CD4-positive, CD25-positive, alpha-beta regulatory T cell (primary cell): ENCODE data around the gene ZFAND2B. TPM values are rescaled to one million over a fixed set of nuclear protein-coding genes. Genes with fewer than 3 reads are reported as not detected.

ENCODE experiments used
- ATAC-seq, 2 donors: fragments of 150-1000 bp; cut with Tn5 transposase; one replicate each; pipeline ENCODE4 v1.10.0; 2021; ENCODE audit warnings: low read depth in 2 of 2, moderate number of reproducible peaks in 2 of 2, moderate library complexity in 1 of 2
- DNase-seq, 3 donors: peaks; one replicate each; pipeline versions ENCODE4 v3.0.0 to v3.0.0-alpha.2; 2012 to 2022; ENCODE audit warnings: mixed read lengths in 1 of 3
- H3K27ac ChIP-seq: one replicate; pipeline ENCODE4 v1.7.0; 2013; ENCODE audit warnings: mild to moderate bottlenecking, low read length; ENCODE audit not compliant: insufficient read depth, poor library complexity, severe bottlenecking
- H3K27me3 ChIP-seq: one replicate; pipeline ENCODE4 v1.7.0; 2013; ENCODE audit warnings: low read length; ENCODE audit not compliant: control insufficient read depth, insufficient read depth
- H3K36me3 ChIP-seq: one replicate; pipeline ENCODE4 v1.7.0; 2013; ENCODE audit warnings: mild to moderate bottlenecking, low read length, moderate library complexity; ENCODE audit not compliant: control insufficient read depth, insufficient read depth
- H3K4me1 ChIP-seq: 2 replicates; pipeline ENCODE4 v1.7.0; 2013; ENCODE audit warnings: mild to moderate bottlenecking, low read length; ENCODE audit not compliant: insufficient read depth, control insufficient read depth, poor library complexity, severe bottlenecking
- H3K4me3 ChIP-seq: one replicate; pipeline ENCODE4 v1.7.0; 2013; ENCODE audit warnings: low read depth, mild to moderate bottlenecking, low read length, moderate library complexity
- H3K9me3 ChIP-seq, 2 experiments: 1 replicate in 1 of 2; 2 replicates in 1 of 2; pipeline ENCODE4 v1.7.0; 2013; ENCODE audit warnings: low read length in 2 of 2, mild to moderate bottlenecking in 1 of 2, moderate library complexity in 1 of 2; ENCODE audit not compliant: control insufficient read depth in 2 of 2
- H3K27ac Mint-ChIP-seq, 3 donors: one replicate each; pipeline ENCODE4 v1.8.0; 2020 to 2022; ENCODE audit warnings: mild to moderate bottlenecking in 3 of 3, mixed read lengths in 3 of 3, moderate library complexity in 2 of 3
- H3K27me3 Mint-ChIP-seq: one replicate; pipeline ENCODE4 v1.8.0; 2022; ENCODE audit warnings: mild to moderate bottlenecking, mixed read lengths
- H3K36me3 Mint-ChIP-seq: one replicate; pipeline ENCODE4 v1.8.0; 2020; ENCODE audit warnings: mixed read lengths
- H3K4me1 Mint-ChIP-seq, 4 donors: one replicate each; pipeline ENCODE4 v1.8.0; 2020 to 2022; ENCODE audit warnings: mixed read lengths in 4 of 4, mild to moderate bottlenecking in 1 of 4
- H3K4me3 Mint-ChIP-seq, 4 donors: one replicate each; pipeline ENCODE4 v1.8.0; 2020 to 2022; ENCODE audit warnings: mild to moderate bottlenecking in 4 of 4, mixed read lengths in 4 of 4, moderate library complexity in 3 of 4
- H3K9me3 Mint-ChIP-seq, 7 donors: one replicate each; pipeline ENCODE4 v1.8.0; 2020 to 2022; ENCODE audit warnings: mixed read lengths in 7 of 7, mild to moderate bottlenecking in 3 of 7, moderate library complexity in 2 of 7
- polyA plus RNA-seq, 4 donors: library from polyadenylated mRNA; unstranded; fragments of 300-500 nt; fragmentation: Illumina TruSeq; gene quantifications; one replicate each; pipeline ENCODE4 v1.2.3, GENCODE V29; 2021
- total RNA-seq: library from RNA; stranded (reverse); gene quantifications from one replicate; pipeline ENCODE4 v1.2.3, GENCODE V29; 2022

ZFAND2B gene
- total and polyA plus RNA-seq, 5 donors from 2014 or later, result 54.4 to 72.1 (median 65.5) TPM

GRCh38 chr2:219215871-219216534 is 9.4 kb downstream of the ZFAND2B start:
- Histone ChIP-seq H3K36me3 (peaks cover 5% of the 10 kb centered on the region), H3K9me3 (no peaks in the 10 kb centered on the region), H3K27ac (no peak overlapping the region), H3K4me3 (no peak overlapping the region), H3K27me3 (no peaks in the 10 kb centered on the region), H3K4me1 (peaks cover 29% of the 10 kb centered on the region)
- peaks cover 0 to 2% (median 0%) of the 10 kb centered on the region in 7 donors for H3K9me3 Mint-ChIP-seq
- no peaks in the 10 kb centered on the region for H3K27me3 Mint-ChIP-seq
- peak overlapping the region in 1 of 4 donors; percentile 53 for H3K4me3 Mint-ChIP-seq
- no peak overlapping the region for H3K27ac Mint-ChIP-seq
- H3K4me1 Mint-ChIP-seq, result peaks cover 6 to 29% (median 15%) of the 10 kb centered on the region in 4 donors
- ATAC-seq (no peak), DNase-seq (no peak)
- peaks cover 4% of the 10 kb centered on the region for H3K36me3 Mint-ChIP-seq

DNA sequence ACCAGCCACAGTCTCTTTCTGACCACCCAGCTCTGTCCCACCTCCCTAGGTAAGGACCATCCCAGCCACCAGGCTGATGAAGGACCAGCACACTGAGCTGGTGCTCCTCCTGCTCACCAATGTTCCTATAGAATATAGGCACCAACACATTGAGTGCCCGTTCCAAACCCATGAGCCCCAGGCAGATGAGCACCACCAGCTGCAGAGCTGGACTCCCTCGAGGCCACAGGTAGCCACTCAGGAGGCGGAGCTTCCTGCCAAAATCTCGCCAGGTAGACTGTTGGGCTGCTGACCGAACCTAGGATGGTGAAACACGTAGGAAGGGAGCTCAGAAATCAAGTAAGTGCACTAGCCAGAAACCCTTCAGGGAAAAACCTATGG is 9.9 kb downstream of the ZFAND2B start:
- H3K9me3 ChIP-seq, result no peaks in the 10 kb centered on the region
- Mint-ChIP-seq H3K4me1 (peaks cover 9 to 25% (median 15%) of the 10 kb centered on the region in 4 donors), H3K36me3 (peaks cover 7% of the 10 kb centered on the region), H3K9me3 (peaks cover 0 to 2% (median 0%) of the 10 kb centered on the region in 7 donors), H3K27me3 (no peaks in the 10 kb centered on the region), H3K27ac (peak overlapping the region in 1 of 3 donors; percentile 60), H3K4me3 (peak overlapping the region in 2 of 4 donors; percentile 53 to 58)
- no peak overlapping the region for H3K27ac ChIP-seq
- ATAC-seq (no peak), DNase-seq (no peak)
- H3K4me3 ChIP-seq, result no peak overlapping the region
- H3K4me1 ChIP-seq, result peaks cover 25% of the 10 kb centered on the region
- no peaks in the 10 kb centered on the region for H3K27me3 ChIP-seq
- H3K36me3 ChIP-seq, result peaks cover 10% of the 10 kb centered on the region

DNA sequence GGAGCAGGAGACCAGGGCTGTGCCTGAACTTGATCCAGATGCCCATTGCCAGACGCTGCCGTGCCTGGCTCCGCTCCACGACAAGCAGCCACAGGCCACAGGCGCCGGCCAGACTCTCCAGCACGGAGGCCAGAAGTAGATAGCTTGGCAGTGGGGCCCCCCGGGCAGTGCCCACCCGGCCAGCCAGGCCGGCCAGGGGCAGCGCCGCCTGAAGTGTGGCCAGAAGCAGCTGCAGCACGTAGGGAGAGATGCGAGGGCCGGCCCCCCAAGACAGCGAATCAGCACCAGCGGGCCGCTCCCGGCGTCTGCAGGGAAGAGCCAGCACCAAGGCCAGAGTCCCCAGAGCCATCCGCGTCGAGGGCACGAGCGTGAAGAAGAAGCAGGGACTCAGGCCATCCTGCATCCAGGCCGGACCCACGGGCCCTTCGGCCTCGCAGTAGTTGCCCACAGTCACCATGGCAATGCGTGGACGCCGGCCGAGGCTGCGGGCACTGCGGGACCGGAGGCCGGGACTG is 11.7 kb downstream of the ZFAND2B start:
- peak; percentile 14 to 23 for ATAC-seq
- H3K27me3 Mint-ChIP-seq, result no peaks in the 10 kb centered on the region
- Histone ChIP-seq H3K36me3 (peaks cover 25% of the 10 kb centered on the region), H3K9me3 (no peaks in the 10 kb centered on the region), H3K27ac (peak overlapping the region; percentile 50), H3K4me1 (peaks cover 23% of the 10 kb centered on the region), H3K4me3 (peak overlapping the region; percentile 66), H3K27me3 (no peaks in the 10 kb centered on the region)
- peaks cover 10% of the 10 kb centered on the region for H3K36me3 Mint-ChIP-seq
- peaks cover 0 to 2% (median 0%) of the 10 kb centered on the region in 7 donors for H3K9me3 Mint-ChIP-seq
- peak overlapping the region in 2 of 3 donors; percentile 84 to 86 for H3K27ac Mint-ChIP-seq
- H3K4me1 Mint-ChIP-seq, result peaks cover 10 to 24% (median 14%) of the 10 kb centered on the region in 4 donors
- H3K4me3 Mint-ChIP-seq, result peak overlapping the region; percentile 86 to 92 (median 88)
- DNase-seq, result no peak

DNA sequence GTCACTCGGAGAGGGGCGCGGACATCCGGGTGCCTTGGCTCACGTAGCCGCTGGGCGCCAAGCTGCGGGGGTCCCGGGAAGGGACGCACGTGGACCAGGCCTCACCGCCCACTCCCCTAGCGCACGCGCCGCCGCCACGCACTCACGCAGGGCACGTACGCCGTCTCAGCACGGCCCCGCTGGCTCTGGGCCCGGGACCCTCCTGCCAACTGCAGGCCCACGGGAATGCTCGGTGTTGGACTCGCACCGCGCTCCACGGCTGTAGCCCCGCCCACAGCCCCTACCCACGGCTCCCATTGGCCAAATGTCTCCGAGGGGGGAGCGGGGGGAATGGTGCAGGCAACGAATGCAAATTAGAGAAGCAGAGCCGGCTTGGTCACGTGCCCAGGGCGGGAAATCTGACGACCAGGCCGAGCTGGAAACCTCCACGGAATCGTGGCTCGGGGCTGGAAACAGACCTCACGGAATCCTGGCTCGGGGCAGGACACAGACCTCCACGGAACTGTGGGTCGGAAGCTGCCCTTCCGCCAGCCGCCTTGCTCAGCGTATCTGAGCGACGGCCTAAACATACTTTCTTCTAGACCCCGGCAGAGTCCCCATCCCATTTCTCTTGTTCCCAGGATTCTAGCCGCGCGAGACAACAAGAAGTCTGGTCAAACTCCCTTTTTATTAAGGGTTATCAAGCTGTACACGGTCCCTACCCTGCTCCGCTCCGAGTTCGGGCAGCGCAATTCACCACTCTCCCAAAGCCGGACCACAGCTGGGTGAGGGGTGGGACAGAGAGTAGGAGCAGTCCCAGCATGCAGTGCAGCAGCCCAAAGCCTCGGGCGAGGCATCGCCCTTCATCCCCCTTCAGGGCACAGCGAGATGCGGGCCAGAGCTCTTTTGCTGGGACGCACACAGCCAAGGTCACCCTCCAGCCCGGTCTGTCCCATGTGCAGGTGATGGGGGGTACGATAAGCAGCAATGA is 12.4 kb downstream of the ZFAND2B start, which contains the start of gene ABCB6:
Gene ABCB6 (minus strand): TSS at position 227 of the 970 bp plus-strand sequence. CDS start 285 bp downstream, outside the sequence.
- Mint-ChIP-seq H3K4me3 (peak within 1 kb of the TSS; percentile 86 to 92 (median 88)), H3K27ac (peak within 1 kb of the TSS; percentile 27 to 86 (median 84)), H3K9me3 (peaks cover 0 to 2% (median 0%) of the 10 kb centered on the region in 7 donors), H3K4me1 (peaks cover 10 to 26% (median 14%) of the 10 kb centered on the region in 4 donors), H3K36me3 (peaks cover 17% of the 10 kb centered on the region), H3K27me3 (no peaks in the 10 kb centered on the region)
- H3K27ac ChIP-seq, result peak within 1 kb of the TSS; percentile 50
- peak within 1 kb of the TSS; percentile 66 for H3K4me3 ChIP-seq
- ATAC-seq (peak; percentile 77 to 80), DNase-seq (peak; percentile 80 to 93 (median 86))
- peaks cover 32% of the 10 kb centered on the region for H3K36me3 ChIP-seq
- H3K9me3 ChIP-seq, result no peaks in the 10 kb centered on the region
- peaks cover 23% of the 10 kb centered on the region for H3K4me1 ChIP-seq
- H3K27me3 ChIP-seq, result no peaks in the 10 kb centered on the region

DNA sequence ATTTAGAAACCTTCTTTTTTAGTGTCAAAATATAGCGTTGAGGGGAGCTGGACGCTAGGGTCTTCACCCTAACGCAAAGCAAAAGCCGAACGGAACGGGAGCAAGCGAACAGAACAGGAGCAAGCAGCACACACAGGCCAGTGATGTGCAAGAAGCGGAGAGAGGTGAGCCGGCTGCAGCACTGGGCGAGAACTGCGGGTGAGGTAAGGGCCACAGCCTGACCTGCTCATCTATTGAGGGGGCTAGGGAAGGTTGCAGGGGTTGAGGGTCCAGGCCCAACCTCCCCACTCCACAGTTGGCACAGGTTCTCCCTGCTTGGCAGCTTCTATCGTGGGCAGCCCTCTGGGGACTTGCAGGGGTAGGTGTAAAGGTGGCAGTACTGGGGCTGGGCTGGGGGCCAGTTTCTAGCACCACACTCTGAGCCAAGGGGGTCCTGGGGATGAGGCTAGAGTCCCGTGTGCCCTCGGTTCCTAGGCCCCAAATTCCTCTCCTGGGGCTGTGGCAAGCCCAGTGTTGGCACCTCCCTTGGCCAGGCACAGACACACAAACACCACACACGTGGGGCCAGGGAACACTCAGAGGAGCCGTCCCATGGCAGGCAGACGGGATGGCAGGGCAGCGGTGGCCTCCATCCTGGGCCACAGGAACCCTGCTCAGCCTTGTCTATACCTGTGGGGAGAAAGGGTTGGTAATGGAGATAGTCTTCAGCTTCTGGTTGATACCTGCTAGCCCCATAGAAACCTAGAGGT is 13.4 kb downstream of the ZFAND2B start:
- Mint-ChIP-seq H3K9me3 (peaks cover 0 to 2% (median 0%) of the 10 kb centered on the region in 7 donors), H3K27ac (peak overlapping the region in 1 of 3 donors; percentile 67), H3K27me3 (no peaks in the 10 kb centered on the region), H3K4me1 (peaks cover 9 to 26% (median 15%) of the 10 kb centered on the region in 4 donors), H3K4me3 (peak overlapping the region; percentile 85 to 89 (median 86)), H3K36me3 (peaks cover 21% of the 10 kb centered on the region)
- H3K27me3 ChIP-seq, result no peaks in the 10 kb centered on the region
- H3K27ac ChIP-seq, result no peak overlapping the region
- no peak for DNase-seq
- H3K36me3 ChIP-seq, result peaks cover 42% of the 10 kb centered on the region
- H3K9me3 ChIP-seq, result no peaks in the 10 kb centered on the region
- H3K4me3 ChIP-seq, result no peak overlapping the region
- no peak for ATAC-seq
- peaks cover 23% of the 10 kb centered on the region for H3K4me1 ChIP-seq

DNA sequence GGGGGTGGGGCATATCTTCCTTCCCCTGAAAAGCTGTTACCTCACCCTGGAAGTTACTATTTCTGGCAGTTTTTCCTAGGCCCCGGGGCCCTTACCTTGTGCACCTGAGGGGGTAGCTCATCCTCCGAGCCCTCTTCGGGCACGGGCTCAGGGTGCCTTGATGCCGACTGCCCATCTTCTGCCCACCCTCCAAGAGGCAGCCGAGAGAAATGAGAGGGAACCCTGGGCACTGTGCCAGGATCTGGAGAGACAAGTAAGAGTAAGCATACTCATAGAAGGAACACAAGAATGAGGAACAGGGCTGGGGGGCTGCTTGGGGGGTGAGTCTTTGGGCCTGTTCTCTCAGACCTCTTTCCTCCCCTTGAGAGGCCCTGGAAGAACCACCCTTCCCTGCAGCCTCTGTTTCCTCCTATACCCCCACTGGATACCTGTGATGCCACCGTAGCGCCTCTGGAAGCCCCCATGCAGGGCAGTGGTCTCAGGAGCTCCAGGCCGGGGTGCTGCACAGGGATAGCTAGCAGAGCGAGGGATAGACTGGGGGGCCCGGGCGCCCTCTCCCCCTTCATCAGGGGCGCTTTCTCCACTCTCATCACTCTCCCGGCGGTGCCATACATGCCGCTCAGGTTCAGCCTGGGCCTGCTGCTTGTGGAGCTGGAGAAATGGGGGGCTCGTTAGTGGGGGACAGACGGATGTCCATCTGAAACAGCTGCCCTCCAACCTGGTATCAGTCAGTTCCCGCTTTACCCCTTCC is 14.2 kb downstream of the ZFAND2B start:
- Mint-ChIP-seq H3K36me3 (peaks cover 26% of the 10 kb centered on the region), H3K4me1 (peaks cover 9 to 31% (median 16%) of the 10 kb centered on the region in 4 donors), H3K27ac (no peak overlapping the region), H3K9me3 (peaks cover 0 to 2% (median 0%) of the 10 kb centered on the region in 7 donors), H3K27me3 (no peaks in the 10 kb centered on the region), H3K4me3 (peak overlapping the region in 1 of 4 donors; percentile 87)
- Histone ChIP-seq H3K36me3 (peaks cover 51% of the 10 kb centered on the region), H3K9me3 (no peaks in the 10 kb centered on the region), H3K4me1 (peaks cover 23% of the 10 kb centered on the region), H3K27me3 (no peaks in the 10 kb centered on the region), H3K27ac (no peak overlapping the region), H3K4me3 (no peak overlapping the region)
- ATAC-seq (no peak), DNase-seq (no peak)
